ENCODE data around the gene TTC17. TPM values are rescaled to one million over a fixed set of nuclear protein-coding genes. Genes with fewer than 3 reads are reported as not detected.

Gene TTC17, protein sequence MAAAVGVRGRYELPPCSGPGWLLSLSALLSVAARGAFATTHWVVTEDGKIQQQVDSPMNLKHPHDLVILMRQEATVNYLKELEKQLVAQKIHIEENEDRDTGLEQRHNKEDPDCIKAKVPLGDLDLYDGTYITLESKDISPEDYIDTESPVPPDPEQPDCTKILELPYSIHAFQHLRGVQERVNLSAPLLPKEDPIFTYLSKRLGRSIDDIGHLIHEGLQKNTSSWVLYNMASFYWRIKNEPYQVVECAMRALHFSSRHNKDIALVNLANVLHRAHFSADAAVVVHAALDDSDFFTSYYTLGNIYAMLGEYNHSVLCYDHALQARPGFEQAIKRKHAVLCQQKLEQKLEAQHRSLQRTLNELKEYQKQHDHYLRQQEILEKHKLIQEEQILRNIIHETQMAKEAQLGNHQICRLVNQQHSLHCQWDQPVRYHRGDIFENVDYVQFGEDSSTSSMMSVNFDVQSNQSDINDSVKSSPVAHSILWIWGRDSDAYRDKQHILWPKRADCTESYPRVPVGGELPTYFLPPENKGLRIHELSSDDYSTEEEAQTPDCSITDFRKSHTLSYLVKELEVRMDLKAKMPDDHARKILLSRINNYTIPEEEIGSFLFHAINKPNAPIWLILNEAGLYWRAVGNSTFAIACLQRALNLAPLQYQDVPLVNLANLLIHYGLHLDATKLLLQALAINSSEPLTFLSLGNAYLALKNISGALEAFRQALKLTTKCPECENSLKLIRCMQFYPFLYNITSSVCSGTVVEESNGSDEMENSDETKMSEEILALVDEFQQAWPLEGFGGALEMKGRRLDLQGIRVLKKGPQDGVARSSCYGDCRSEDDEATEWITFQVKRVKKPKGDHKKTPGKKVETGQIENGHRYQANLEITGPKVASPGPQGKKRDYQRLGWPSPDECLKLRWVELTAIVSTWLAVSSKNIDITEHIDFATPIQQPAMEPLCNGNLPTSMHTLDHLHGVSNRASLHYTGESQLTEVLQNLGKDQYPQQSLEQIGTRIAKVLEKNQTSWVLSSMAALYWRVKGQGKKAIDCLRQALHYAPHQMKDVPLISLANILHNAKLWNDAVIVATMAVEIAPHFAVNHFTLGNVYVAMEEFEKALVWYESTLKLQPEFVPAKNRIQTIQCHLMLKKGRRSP
- total RNA-seq (2014; rRNA removed; shearing (Covaris generic); ENCODE audit: low replicate concordance), result 128 and 154 TPM in 2 replicates

GRCh38 chr11:43358801-43359421 lies at the start of gene TTC17:
Gene TTC17 (plus strand): TSS chr11:43358920. CDS start chr11:43358955, 35 bp downstream.
- Histone ChIP-seq H3K4me1 (ENCODE audit: low read length) (peaks cover 30% of the 10 kb centered on the region), H2AFZ (ENCODE audit: low read length) (peak within 1 kb of the TSS; percentile 80; the same call in 1 of the 2 replicates), H3K27me3 (ENCODE audit: low read length) (no peaks in the 10 kb centered on the region), H3K4me3 (ENCODE audit: low read length) (peak within 1 kb of the TSS; percentile 97), H3K79me2 (ENCODE audit: low read length) (peaks cover 61% of the 10 kb centered on the region), H4K20me1 (ENCODE audit: insufficient read depth, low read depth, low read length) (peaks cover 14% of the 10 kb centered on the region; the same call in 1 of the 2 replicates), H3K27ac (ENCODE audit: low read length) (peak within 1 kb of the TSS; percentile 68), H3K4me2 (ENCODE audit: low read depth, low read length, poor library complexity, severe bottlenecking) (peak within 1 kb of the TSS; percentile 98), H3K9me3 (ENCODE audit: low read length) (no peaks in the 10 kb centered on the region), H3K9me2 (replicated peaks; ENCODE audit: insufficient read depth, low read length) (no peaks in the 10 kb centered on the region), H3K36me3 (ENCODE audit: insufficient read depth, low read length) (peaks cover 5% of the 10 kb centered on the region; the same call in 1 of the 2 replicates), H3K9ac (ENCODE audit: low read length) (peak within 1 kb of the TSS; percentile 94)
- peak; percentile 97 for DNase-seq

DNA sequence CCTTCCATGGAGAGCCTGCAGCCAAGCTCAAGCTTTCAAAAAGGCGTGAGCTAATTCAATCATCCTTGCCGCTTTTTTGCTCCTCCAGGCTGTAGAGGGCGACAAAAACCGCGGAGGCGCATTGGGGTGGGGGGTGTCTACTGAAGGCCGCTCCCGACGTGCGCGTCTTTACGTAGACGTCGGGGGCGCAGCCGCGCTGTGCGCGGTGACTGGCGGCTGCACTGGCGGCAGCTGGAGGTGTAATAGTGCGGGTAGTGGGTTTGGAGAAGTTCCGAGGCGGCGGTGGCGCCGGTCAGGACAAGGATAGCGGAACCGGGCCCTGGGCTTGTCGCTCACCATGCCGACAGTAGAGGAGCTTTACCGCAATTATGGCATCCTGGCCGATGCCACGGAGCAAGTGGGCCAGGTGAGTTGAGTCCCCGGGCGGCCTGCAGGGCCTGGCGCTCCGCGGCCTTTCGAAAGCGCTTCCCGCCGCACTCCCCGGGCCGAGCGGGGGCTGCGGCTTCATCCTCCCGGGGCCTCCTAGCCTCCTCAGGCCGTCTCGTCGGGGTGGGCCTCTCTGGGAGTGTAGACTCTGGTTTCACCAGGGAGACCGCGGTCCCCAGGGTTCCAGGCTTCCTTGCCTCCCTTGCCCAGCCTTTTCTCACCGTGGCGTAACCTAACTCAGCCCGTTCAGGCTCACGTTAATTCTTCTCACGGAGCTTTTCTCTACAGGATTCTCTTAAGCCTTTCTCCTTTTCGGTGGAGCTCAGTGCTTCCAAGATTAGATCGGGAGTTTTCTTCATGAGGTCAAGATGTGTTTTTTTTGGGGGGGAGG lies 46.7 kb upstream of the TTC17 start, which contains the start of gene API5:
Gene API5, plus strand, starts transcription at position 206 of the 817 bp plus-strand sequence. Its CDS starts 132 bp downstream, at position 338.
- peak within 1 kb of the TSS; percentile 98 for H3K9ac ChIP-seq (ENCODE audit: low read length)
- peaks cover 52% of the 10 kb centered on the region for H3K79me2 ChIP-seq (ENCODE audit: low read length)
- H3K27me3 ChIP-seq (ENCODE audit: low read length), result no peaks in the 10 kb centered on the region
- peak within 1 kb of the TSS; percentile 71 for H3K27ac ChIP-seq (ENCODE audit: low read length)
- peak within 1 kb of the TSS; percentile 91 for H3K4me2 ChIP-seq (ENCODE audit: low read depth, low read length, poor library complexity, severe bottlenecking)
- DNase-seq, result peak; percentile 98
- H2AFZ ChIP-seq (ENCODE audit: low read length), result peak within 1 kb of the TSS; percentile 96
- H3K9me3 ChIP-seq (ENCODE audit: low read length), result no peaks in the 10 kb centered on the region
- peaks cover 9% of the 10 kb centered on the region; the same call in 1 of the 2 replicates for H3K36me3 ChIP-seq (ENCODE audit: insufficient read depth, low read length)
- H3K4me1 ChIP-seq (ENCODE audit: low read length), result peaks cover 24% of the 10 kb centered on the region
- peaks cover 28% of the 10 kb centered on the region for H4K20me1 ChIP-seq (ENCODE audit: insufficient read depth, low read depth, low read length)
- peak within 1 kb of the TSS; percentile 98 for H3K4me3 ChIP-seq (ENCODE audit: low read length)
- no peaks in the 10 kb centered on the region for H3K9me2 ChIP-seq (replicated peaks; ENCODE audit: insufficient read depth, low read length)

DNA sequence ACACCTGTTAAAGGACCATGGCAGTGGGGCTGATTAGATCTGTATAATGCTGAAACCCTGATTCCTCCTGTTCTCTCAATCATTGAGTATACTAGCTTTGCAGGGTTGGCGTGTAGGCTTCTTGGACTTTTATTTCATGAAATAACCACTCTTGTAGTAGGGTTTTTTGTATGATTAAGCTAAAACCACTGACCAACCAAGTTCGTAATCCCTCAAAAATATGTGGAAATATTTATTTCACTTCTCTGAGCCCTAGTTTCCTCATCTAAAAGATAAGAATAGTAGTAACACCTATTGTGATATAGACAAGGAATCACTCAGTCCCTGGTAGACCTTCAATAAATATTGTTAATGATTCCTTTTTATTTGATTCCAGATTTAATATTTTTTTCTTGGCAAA lies 42.8 kb upstream of the TTC17 start:
- Histone ChIP-seq H3K36me3 (ENCODE audit: insufficient read depth, low read length) (peaks cover 38% of the 10 kb centered on the region; the same call in 1 of the 2 replicates), H3K4me2 (ENCODE audit: low read depth, low read length, poor library complexity, severe bottlenecking) (no peak overlapping the region), H3K79me2 (ENCODE audit: low read length) (peaks cover 80% of the 10 kb centered on the region), H3K27me3 (ENCODE audit: low read length) (no peaks in the 10 kb centered on the region), H3K9me3 (ENCODE audit: low read length) (no peaks in the 10 kb centered on the region), H2AFZ (ENCODE audit: low read length) (no peak overlapping the region), H3K27ac (ENCODE audit: low read length) (no peak overlapping the region), H3K9ac (ENCODE audit: low read length) (no peak overlapping the region), H3K4me3 (ENCODE audit: low read length) (no peak overlapping the region), H4K20me1 (ENCODE audit: insufficient read depth, low read depth, low read length) (peaks cover 42% of the 10 kb centered on the region), H3K4me1 (ENCODE audit: low read length) (peaks cover 24% of the 10 kb centered on the region), H3K9me2 (replicated peaks; ENCODE audit: insufficient read depth, low read length) (no peaks in the 10 kb centered on the region)
- no peak for DNase-seq

GRCh38 chr11:43316451-43316850 lies 42.3 kb upstream of the TTC17 start:
- Histone ChIP-seq H3K27ac (ENCODE audit: low read length) (no peak overlapping the region), H3K4me2 (ENCODE audit: low read depth, low read length, poor library complexity, severe bottlenecking) (no peak overlapping the region), H4K20me1 (ENCODE audit: insufficient read depth, low read depth, low read length) (peaks cover 42% of the 10 kb centered on the region), H3K9ac (ENCODE audit: low read length) (no peak overlapping the region), H3K4me1 (ENCODE audit: low read length) (peaks cover 22% of the 10 kb centered on the region), H3K27me3 (ENCODE audit: low read length) (no peaks in the 10 kb centered on the region), H3K36me3 (ENCODE audit: insufficient read depth, low read length) (peaks cover 43% of the 10 kb centered on the region; the same call in 1 of the 2 replicates), H3K9me2 (replicated peaks; ENCODE audit: insufficient read depth, low read length) (no peaks in the 10 kb centered on the region), H3K9me3 (ENCODE audit: low read length) (no peaks in the 10 kb centered on the region), H3K4me3 (ENCODE audit: low read length) (no peak overlapping the region), H2AFZ (ENCODE audit: low read length) (no peak overlapping the region), H3K79me2 (ENCODE audit: low read length) (peaks cover 83% of the 10 kb centered on the region)
- DNase-seq, result no peak

GRCh38 chr11:43327987-43328386 lies 30.7 kb upstream of the TTC17 start:
- H3K9me2 ChIP-seq (replicated peaks; ENCODE audit: insufficient read depth, low read length), result no peaks in the 10 kb centered on the region
- H2AFZ ChIP-seq (ENCODE audit: low read length), result no peak overlapping the region
- H3K9me3 ChIP-seq (ENCODE audit: low read length), result no peaks in the 10 kb centered on the region
- H4K20me1 ChIP-seq (ENCODE audit: insufficient read depth, low read depth, low read length), result peaks cover 4% of the 10 kb centered on the region; the same call in 1 of the 2 replicates
- H3K4me2 ChIP-seq (ENCODE audit: low read depth, low read length, poor library complexity, severe bottlenecking), result no peak overlapping the region
- no peak overlapping the region for H3K27ac ChIP-seq (ENCODE audit: low read length)
- H3K4me1 ChIP-seq (ENCODE audit: low read length), result no peaks in the 10 kb centered on the region
- H3K79me2 ChIP-seq (ENCODE audit: low read length), result peaks cover 17% of the 10 kb centered on the region
- H3K36me3 ChIP-seq (ENCODE audit: insufficient read depth, low read length), result peaks cover 92% of the 10 kb centered on the region
- no peaks in the 10 kb centered on the region for H3K27me3 ChIP-seq (ENCODE audit: low read length)
- H3K9ac ChIP-seq (ENCODE audit: low read length), result no peak overlapping the region
- no peak for DNase-seq
- no peak overlapping the region for H3K4me3 ChIP-seq (ENCODE audit: low read length)

DNA sequence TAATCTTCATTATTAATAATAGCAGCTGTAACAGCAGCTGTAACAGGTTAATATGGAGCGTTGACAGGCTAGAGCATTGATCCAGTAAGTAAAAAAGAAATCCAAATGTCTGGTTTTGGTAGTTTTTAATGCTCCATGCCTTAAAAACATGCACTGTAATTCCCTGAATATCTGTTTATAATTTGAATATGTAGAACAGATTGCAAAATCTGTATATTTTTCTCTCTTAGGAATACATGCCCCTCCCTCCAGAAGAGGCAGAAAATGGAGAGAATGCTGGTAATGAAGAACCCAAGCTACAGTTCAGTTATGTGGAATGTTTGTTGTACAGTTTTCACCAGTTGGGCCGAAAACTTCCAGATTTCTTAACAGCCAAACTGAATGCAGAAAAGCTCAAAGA lies 30.2 kb upstream of the TTC17 start:
- peaks cover 15% of the 10 kb centered on the region for H3K79me2 ChIP-seq (ENCODE audit: low read length)
- H2AFZ ChIP-seq (ENCODE audit: low read length), result no peak overlapping the region
- no peak overlapping the region for H3K9ac ChIP-seq (ENCODE audit: low read length)
- H3K9me3 ChIP-seq (ENCODE audit: low read length), result no peaks in the 10 kb centered on the region
- peaks cover 92% of the 10 kb centered on the region for H3K36me3 ChIP-seq (ENCODE audit: insufficient read depth, low read length)
- H4K20me1 ChIP-seq (ENCODE audit: insufficient read depth, low read depth, low read length), result peaks cover 4% of the 10 kb centered on the region; the same call in 1 of the 2 replicates
- no peak overlapping the region for H3K4me3 ChIP-seq (ENCODE audit: low read length)
- H3K27ac ChIP-seq (ENCODE audit: low read length), result no peak overlapping the region
- no peaks in the 10 kb centered on the region for H3K27me3 ChIP-seq (ENCODE audit: low read length)
- no peaks in the 10 kb centered on the region for H3K4me1 ChIP-seq (ENCODE audit: low read length)
- no peak overlapping the region for H3K4me2 ChIP-seq (ENCODE audit: low read depth, low read length, poor library complexity, severe bottlenecking)
- H3K9me2 ChIP-seq (replicated peaks; ENCODE audit: insufficient read depth, low read length), result no peaks in the 10 kb centered on the region
- DNase-seq, result no peak

- Histone ChIP-seq H3K79me2 (ENCODE audit: low read length) (0 out of 2 replicates have a peak, but pooled peaks cover 4% of the 10 kb centered on the region), H3K9me2 (replicated peaks; ENCODE audit: insufficient read depth, low read length) (no peaks in the 10 kb centered on the region), H3K36me3 (ENCODE audit: insufficient read depth, low read length) (peaks cover 45% of the 10 kb centered on the region), H3K4me2 (ENCODE audit: low read depth, low read length, poor library complexity, severe bottlenecking) (no peak overlapping the region), H3K27ac (ENCODE audit: low read length) (no peak overlapping the region), H3K4me1 (ENCODE audit: low read length) (peaks cover 4% of the 10 kb centered on the region; the same call in 1 of the 2 replicates), H3K9ac (ENCODE audit: low read length) (no peak overlapping the region), H4K20me1 (ENCODE audit: insufficient read depth, low read depth, low read length) (no peaks in the 10 kb centered on the region), H3K27me3 (ENCODE audit: low read length) (no peaks in the 10 kb centered on the region), H3K4me3 (ENCODE audit: low read length) (no peak overlapping the region), H3K9me3 (ENCODE audit: low read length) (no peaks in the 10 kb centered on the region), H2AFZ (ENCODE audit: low read length) (no peak overlapping the region)
- DNase-seq, result no peak
Measured at GRCh38 chr11:43341159-43341558, 17.6 kb upstream of the TTC17 start.
